Stimulated activated CD8-positive, alpha-beta memory T cell treated with anti-CD3 and anti-CD28 coated beads, Interleukin-15, amount 100 ng/mL, for 48 hours (primary cell): Measurements from ENCODE around the gene CYTIP.

Source experiments
- DNase-seq, 2 donors: peaks; one replicate each; pipeline ENCODE4 v3.0.0-alpha.2; 2020; ENCODE audit warnings: low read depth in 2 of 2

Gene CYTIP

GRCh38 chr2:157463002-157463401 lies 19.1 kb upstream of the CYTIP start:
- no peak for DNase-seq

- no peak for DNase-seq
These were observed 17.0 kb upstream of the CYTIP start for GRCh38 chr2:157460897-157461296.

- DNase-seq = no peak
These were observed 16.5 kb upstream of the CYTIP start for GRCh38 chr2:157460384-157460837.

- DNase-seq = no peak
These were observed 15.6 kb upstream of the CYTIP start for GRCh38 chr2:157459486-157459885.

GRCh38 chr2:157447741-157448140 lies 3.9 kb upstream of the CYTIP start:
- no peak for DNase-seq

GRCh38 chr2:157447031-157447430 lies 3.1 kb upstream of the CYTIP start:
- DNase-seq = no peak

GRCh38 chr2:157444641-157445040 lies 752 bp upstream of the CYTIP start:
- no peak for DNase-seq

- no peak for DNase-seq
These were observed 799 bp downstream of the CYTIP start for GRCh38 chr2:157443090-157443489.

GRCh38 chr2:157442636-157443035 lies 1.3 kb downstream of the CYTIP start:
- no peak for DNase-seq

GRCh38 chr2:157442191-157442590 lies 1.7 kb downstream of the CYTIP start:
- DNase-seq = no peak

GRCh38 chr2:157441072-157441454 lies 2.8 kb downstream of the CYTIP start:
- no peak for DNase-seq

- no peak for DNase-seq
These were observed 3.4 kb downstream of the CYTIP start for GRCh38 chr2:157440404-157441071.

- DNase-seq = no peak
These were observed 4.1 kb downstream of the CYTIP start for GRCh38 chr2:157439824-157440186.

GRCh38 chr2:157438863-157439823 lies 4.7 kb downstream of the CYTIP start:
- DNase-seq = no peak

GRCh38 chr2:157433394-157433793 lies 10.5 kb downstream of the CYTIP start:
- no peak for DNase-seq

GRCh38 chr2:157432475-157433106 lies 11.3 kb downstream of the CYTIP start:
- DNase-seq = no peak

- DNase-seq = no peak
These were observed 12.7 kb downstream of the CYTIP start for GRCh38 chr2:157431176-157431575.

GRCh38 chr2:157428500-157429175 lies 15.3 kb downstream of the CYTIP start:
- DNase-seq = no peak

GRCh38 chr2:157427922-157428303 lies 16.0 kb downstream of the CYTIP start:
- DNase-seq = no peak

GRCh38 chr2:157427003-157427921 lies 16.6 kb downstream of the CYTIP start:
- no peak for DNase-seq

GRCh38 chr2:157426477-157426994 lies 17.4 kb downstream of the CYTIP start:
- no peak for DNase-seq
